HG02759 (cell line): ENCODE data around the gene ANO9.
"Not testable (repeated sequence)": the region's sequence is repeated elsewhere in the genome, so short reads cannot be mapped to it uniquely, and the experiment has no call there.

Source experiments
- ATAC-seq: cut with Tn5 transposase; IDR thresholded peaks from one replicate; pipeline ENCODE4 v1.9.1; 2021; ENCODE audit warnings: mild to moderate bottlenecking, moderate library complexity; ENCODE audit not compliant: unreplicated experiment

The ANO9 gene

DNA sequence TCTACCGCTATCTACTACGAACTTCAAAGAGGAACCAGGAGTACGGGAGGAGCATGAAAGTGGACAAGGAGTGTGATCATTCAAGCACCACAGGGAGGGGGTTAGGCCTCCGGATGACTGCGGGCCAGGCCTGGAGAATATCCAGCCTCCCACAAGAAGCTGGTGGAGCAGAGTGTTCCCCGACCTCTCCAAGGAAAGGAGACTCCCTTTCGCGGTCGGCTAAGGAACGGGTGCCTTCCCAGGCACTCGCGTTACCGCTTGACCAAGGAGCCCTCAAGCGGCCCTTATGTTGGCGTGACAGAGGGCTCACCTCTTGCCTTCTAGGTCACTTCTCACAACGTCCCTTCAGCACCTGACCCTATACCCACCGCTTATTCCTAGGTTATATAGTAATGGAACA is 52.4 kb downstream of the ANO9 start:
- ATAC-seq, result not testable (repeated sequence)

DNA sequence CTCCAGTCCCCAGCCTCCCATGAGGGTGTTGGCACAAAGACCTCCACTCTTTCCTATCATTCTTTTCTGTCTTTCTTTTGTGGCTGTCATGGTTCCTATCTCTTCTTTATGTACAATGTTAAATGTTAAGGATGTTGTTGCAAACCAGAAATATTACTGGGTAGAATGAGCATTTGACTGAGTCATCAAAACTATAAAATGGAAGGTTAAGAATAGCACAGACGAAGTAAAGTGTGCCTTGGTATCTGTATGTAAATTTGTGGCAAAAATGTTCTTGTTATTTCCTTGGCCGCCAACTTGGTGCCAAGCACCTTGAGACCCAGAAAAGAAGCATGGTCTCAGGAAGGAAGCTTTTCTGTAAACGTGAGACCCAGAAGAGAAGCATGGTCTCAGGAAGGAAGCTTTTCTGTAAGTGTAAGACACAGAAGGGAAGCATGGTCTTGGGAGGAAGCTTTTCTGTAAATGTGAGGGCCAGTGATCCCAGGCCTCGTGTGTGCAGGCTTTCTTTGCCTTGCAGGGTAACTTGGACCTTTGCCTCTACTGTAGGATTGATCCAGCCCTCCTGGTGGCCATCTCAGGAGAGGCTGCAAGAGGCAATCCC is 54.5 kb downstream of the ANO9 start:
- no peak for ATAC-seq

DNA sequence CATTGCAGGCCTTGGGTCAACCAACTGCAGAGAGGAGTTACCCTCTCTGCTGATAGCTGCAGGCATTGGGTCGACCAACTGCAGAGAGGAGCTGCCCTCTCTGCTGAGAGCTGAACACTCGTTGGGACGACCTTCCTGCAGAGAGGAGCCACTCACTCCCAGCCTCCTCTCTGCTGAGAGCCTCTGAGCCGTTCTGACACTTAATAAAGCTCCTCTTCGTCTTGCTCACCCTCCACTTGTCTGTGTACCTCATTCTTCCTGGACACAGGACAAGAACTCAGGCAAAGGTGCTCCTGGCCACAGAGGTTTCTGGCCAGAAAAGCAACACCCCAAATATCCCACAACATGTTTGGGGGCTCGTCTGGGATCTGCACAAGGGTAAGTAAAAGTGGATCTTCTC is 55.3 kb downstream of the ANO9 start:
- ATAC-seq, result no peak

DNA sequence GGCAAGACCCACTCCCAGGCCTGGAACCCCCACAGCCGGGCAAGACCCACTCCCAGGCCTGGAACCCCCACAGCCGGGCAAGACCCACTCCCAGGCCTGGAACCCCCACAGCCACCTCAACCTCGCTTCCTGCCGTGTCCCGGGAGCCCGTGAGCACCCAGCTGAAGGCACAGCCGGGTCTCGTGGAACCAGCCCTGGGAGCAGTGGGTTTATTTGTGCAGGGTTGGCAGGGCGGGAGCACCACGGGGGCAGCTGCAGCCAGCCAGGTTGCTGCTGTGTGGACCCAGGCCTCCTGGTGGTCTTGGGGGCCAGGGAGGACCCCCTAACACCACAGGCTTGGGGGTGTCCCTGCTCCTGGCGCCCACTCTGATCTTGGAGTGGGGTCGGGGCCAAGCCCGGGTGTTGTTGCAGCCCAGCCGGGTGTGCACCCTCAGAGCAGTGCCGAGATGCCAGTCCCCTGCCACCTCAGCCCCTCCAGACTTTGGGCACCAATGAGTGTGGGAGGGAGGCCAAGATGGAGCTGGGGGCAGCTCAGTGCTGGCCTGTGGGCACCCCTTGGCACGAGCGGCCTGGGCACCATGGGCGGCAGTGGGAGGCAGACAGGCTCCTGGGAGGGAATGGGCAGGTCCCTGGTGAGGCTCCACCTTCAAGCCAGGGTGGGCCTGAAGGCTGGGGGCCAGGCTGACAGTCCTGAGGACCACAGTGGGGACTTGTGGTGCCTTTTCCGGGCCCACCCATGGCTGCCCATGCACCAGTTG is 56.0 kb downstream of the ANO9 start:
- no peak for ATAC-seq

DNA sequence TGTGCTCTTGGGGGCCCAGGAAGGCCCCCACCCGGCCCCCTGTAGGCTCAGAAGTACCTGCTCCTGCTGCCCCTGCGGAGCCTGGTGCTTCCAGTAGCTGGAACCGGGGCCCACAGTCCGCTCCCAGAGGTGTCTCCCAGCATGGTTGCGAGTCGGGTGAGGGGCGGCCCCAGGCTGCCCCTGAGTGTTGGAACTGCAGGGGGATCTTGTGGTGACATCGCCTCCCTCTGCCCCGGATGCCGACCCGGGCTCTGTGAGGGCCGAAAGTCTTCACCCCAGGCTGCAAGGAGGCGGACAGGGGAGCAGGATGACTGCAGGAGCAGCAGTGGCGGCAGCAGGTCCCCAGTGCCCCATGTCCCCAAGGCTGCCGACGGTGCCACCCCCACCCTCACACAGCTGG is 57.3 kb downstream of the ANO9 start:
- ATAC-seq, result no peak

DNA sequence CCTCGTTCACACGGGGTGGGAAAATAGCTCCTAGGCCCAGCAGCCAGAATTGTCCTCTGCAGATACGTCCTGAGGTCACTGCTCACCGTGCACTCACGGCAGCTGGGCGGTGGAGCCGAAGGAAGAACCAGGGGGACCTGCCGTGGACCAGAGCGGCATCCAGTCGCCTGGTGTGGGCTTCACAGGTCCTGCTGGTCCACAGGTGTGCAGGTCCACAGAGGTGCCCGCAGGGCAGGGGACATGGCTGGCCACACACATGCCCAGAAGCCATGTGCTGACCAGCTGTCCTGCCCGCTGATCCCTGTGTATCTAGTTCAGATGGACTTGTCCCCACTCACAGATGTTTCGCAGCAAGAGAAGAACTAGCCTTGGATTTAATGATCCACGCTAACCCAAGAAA is 58.4 kb downstream of the ANO9 start:
- ATAC-seq, result no peak

- ATAC-seq, result no peak
These were observed 59.7 kb downstream of the ANO9 start for GRCh38 chr11:382081-382629.

DNA sequence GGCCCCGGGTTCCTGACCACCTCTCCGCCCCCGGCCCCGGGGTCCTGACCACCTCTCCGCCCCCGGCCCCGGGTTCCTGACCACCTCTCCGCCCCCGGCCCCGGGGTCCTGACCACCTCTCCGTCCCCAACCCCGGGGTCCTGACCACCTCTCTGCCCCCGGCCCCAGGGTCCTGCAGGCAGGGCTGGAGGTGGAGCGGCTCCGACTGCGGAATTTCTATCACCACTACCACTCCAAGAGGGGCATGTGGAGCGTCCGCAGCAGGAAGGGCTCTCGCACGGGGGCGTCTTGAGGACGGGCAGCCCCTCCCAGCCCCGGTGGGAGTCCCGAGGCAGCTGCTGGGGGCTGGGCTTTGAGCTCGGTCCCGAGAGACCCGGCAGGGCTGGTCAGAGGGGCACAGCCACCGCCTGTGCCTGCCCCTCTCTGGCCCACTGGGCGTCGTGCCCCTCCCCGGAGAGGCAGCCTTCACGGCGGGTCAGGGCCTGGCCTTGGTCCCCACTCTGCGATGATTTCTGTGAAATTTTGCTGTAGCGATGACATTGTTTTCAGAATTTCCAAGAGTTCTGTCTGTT is 60.2 kb downstream of the ANO9 start:
- ATAC-seq, result no peak

DNA sequence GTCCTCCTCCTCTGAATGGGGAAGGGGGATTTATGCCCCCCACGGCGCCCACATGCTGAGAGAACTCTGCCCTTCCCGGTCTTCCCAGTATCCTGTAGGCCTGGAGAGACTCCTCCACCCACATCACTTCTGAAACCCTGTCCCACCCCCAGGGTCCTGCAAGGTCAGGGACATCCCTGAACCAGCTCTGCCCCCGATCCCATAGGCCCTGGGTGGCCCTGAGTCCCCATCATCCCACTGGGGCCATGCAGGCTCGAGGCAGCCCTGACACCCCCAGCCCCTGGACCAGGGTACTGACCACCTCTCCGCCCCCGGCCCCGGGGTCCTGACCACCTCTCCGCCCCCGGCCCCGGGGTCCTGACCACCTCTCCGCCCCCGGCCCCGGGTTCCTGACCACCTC is 60.8 kb downstream of the ANO9 start:
- no peak for ATAC-seq

DNA sequence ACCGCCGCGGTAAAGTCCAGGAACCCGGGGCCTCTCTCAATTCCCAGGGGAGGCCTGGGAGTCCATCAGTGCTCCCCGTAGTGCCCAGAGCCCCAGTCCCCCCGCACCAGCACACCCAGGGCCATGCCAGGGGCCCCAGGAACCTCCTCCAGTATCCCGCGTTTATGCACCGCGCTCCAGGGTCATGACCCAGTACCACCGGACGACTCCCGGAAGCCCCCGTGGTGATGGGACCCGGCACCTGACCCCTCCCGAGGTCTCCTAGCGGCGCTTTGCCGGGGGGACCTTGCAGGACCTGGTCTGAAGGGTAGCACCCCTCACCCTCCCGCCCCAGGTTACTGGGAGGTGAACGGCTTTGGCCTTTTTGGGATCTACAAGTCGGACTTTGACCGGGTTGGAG is 61.3 kb downstream of the ANO9 start:
- ATAC-seq, result no peak

GRCh38 chr11:380095-380480 is 61.7 kb downstream of the ANO9 start:
- no peak for ATAC-seq

GRCh38 chr11:379205-380094 is 62.4 kb downstream of the ANO9 start:
- no peak for ATAC-seq

- ATAC-seq, result no peak
These were observed 63.8 kb downstream of the ANO9 start for GRCh38 chr11:377883-378500.

GRCh38 chr11:377174-377865 is 64.5 kb downstream of the ANO9 start:
- no peak for ATAC-seq

DNA sequence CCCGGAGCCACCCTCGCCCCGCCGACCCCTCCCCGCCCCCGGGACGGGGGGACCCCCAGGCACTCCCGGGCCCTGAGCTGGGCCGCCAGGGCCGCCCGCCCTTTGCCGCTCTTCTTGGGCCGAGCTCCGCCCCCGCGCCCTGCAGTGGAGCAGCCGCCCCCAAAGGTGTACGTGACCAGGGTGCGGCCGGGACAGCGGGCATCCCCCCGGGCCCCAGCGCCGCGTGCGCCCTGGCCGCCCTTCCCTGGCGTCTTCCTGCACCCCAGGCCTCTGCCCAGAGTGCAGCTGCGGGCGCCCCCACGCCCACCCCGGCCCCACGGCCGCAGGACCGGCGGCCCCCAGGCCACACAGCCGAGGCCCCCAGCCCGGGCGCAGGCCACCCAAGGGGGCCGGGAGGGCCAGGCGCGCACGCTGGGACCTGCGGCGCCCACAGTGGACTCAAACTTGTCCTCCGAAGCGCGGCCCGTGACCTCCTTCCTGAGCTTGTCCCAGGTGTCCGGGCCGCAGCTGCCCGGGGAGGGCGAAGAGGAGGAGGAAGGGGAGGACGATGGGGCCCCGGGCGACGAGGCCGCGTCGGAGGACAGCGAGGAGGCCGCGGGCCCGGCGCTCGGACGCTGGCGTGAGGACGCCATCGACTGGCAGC is 65.2 kb downstream of the ANO9 start:
- ATAC-seq, result no peak

- ATAC-seq, result no peak
These were observed 66.5 kb downstream of the ANO9 start for GRCh38 chr11:375065-376025.

GRCh38 chr11:373716-374551 is 67.9 kb downstream of the ANO9 start:
- ATAC-seq, result no peak
